SHP77 treated with DMSO at 0.1 percent for 48 hours (cell line): Measurements from ENCODE around the gene RTL10.
"Not testable (repeated sequence)": the region's sequence is repeated elsewhere in the genome, so short reads cannot be mapped to it uniquely, and the experiment has no call there.

Experiments used
- DNase-seq: peaks from one replicate; lab custom pipeline; 2025; lab: John Stamatoyannopoulos, UW

RTL10 gene

DNA sequence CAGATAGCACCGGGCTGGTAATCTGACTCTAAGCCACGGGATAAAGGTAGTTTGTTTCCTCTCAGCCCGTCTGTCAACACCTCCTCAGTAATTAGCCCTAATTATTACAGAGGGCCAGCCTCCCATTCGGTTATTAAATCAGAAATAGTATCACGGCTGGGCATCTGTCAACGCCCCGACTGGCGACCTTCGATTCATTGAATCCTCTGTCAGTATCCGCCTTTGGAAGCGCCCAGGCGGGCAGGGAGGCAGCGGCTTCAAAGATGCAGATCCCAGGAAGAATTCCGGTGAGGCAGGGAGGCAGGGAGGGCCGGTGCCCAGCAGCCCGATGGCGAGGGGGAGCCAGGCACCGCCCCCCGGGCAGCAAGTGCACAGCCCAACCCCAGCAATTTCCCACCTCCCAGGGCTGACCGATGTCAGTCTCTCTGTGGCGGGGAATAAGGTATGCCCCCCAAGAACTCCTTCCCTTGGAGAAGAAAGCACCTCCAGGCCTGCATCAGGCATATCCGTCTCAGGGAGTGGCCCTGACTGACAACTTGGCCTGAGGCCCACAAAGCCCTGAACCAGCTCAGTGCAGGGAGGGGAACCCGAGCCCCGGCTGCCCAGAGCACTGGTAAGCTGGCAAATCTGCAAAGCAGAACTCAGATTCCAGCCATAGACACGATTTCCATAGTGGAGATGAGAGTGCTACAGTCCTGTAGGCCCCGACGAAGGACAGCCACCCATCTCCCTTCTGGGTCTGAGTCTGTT, 11.4 kb downstream of the RTL10 start:
- DNase-seq = no peak

- DNase-seq = no peak
These were observed 12.1 kb downstream of the RTL10 start for GRCh38 chr22:19842393-19843106.

GRCh38 chr22:19841641-19842392, 12.9 kb downstream of the RTL10 start:
- no peak for DNase-seq

- no peak for DNase-seq
These were observed 13.6 kb downstream of the RTL10 start for GRCh38 chr22:19840955-19841640.

DNA sequence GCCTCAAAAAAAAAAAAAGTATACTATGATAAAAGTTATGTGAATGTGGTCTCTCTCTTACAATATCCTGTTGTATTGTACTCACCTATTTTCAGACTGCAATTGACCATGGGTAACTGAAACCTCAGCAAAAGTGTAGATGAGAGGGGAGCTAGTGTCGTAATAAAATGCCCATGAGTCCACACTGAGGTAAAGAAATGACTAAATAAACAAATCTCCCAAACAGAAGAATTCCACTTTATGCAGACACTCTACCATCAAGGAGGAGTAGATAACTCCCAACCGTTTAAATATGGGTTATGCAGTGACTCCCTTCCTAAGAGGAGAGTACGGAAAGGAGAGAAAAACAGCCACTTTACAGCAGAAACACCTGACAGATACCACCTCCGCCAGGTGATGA, 14.6 kb downstream of the RTL10 start:
- DNase-seq = no peak

DNA sequence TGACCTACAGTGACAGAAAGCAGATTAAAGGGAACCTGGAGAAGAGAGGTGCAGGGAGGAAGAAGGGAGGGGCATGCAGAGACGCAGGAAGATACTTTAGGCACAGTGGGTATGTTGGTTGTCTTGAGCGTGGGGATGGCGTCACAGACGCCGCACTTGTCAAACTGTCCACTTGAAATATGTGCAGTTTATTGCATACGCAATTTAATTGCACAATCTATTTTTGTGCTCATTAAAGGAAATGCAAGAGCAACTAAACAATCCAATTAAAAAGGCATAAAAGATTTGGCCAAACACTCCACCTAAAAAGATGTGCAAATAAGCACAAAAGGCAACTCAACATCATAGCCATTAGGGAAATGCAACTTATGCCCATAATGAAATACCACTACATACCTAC, 16.8 kb downstream of the RTL10 start:
- DNase-seq = no peak

- no peak for DNase-seq
These were observed 18.2 kb downstream of the RTL10 start for GRCh38 chr22:19836512-19836911.

DNA sequence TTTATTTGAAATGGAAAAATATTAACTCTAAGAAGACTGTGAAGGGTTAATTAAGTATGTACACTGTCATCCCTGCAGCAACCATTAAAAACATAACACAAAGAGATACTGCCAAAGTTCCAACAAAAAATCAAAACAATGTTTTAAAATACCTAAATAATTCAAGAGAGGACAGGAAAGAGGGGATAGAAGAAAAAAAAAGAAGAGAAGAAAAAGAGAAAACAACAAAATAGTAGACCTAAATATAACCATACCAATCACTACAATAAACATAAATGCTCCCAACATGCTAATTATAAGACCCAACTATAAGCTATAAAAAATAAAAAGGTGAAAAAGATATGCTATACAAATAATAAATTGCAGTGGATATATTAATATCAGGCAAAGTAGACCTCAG, 20.1 kb downstream of the RTL10 start:
- no peak for DNase-seq

DNA sequence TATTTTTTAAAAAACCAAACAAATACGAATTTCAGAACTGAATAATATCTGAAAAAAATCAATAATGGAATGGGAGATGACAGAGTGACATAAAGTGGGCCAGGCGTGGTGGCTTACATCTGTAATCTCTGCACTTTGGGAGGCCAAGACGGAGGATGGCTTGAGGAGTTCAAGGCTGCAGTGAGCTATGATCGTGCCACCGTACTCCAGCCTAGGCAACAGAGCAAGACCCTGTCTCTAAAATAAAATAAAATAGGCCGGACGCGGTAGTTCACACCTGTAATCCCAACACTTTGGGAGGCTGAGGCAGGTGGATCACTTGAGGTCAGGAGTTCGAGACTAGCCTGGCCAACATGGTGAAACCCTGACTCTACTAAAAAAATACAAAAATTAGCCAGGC, 21.3 kb downstream of the RTL10 start:
- not testable (repeated sequence) for DNase-seq

GRCh38 chr22:19832476-19833108, 22.1 kb downstream of the RTL10 start:
- DNase-seq = no peak

GRCh38 chr22:19831979-19832378, 22.7 kb downstream of the RTL10 start:
- not testable (repeated sequence) for DNase-seq

DNA sequence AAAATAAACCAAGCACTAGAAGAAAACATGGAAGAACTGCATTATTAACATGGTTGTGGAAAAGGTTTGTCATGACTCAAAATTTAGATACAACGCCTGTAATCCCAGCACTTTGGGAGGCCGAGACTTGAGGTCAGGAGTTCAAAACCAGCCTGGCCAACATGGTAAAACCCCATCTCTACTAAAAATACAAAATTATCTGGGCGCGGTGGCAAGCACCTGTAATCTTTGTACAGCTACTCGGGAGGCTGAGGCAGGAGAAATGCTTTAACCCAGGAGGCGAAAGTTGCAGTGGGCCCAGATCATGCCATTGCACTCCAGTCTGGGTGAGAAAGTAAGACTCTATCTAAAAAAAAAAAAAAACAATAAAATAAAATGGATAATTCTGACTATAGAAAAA, 23.7 kb downstream of the RTL10 start:
- DNase-seq = no peak

DNA sequence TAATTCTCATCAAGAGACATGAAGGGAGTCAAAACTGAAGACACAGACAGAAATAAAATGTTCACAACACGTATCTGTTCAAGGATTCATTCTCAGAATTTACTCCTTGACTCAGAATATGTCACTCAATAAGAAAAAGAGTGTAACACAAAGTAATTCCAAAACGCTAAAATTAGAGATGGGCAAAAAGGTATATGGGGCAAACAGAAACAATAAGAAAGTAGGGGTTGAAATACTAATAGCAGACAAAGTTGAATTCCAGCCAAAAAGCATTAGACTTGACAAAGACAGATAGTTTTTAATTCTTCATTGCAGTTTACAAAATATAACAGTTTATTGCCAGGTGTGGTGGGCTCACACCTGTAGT, 26.7 kb downstream of the RTL10 start:
- DNase-seq = no peak

GRCh38 chr22:19827341-19828034, 27.2 kb downstream of the RTL10 start:
- DNase-seq = no peak

DNA sequence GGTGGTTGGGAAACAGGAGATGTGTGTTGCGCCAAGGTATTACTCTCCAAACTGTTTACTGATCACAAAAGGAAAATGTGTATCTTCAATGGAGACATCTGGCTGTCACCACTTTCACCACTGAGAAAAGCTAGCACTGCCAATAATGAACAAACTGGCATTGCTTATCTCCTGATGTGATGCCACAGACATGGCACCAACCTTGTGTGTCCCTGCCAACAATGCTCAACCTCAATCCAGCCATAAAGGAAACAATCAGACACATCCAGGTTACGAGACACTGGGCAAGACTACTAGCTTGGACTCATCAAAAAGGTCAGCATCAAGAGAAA, 28.1 kb downstream of the RTL10 start:
- DNase-seq = no peak

GRCh38 chr22:19825904-19826618, 28.6 kb downstream of the RTL10 start:
- no peak for DNase-seq

DNA sequence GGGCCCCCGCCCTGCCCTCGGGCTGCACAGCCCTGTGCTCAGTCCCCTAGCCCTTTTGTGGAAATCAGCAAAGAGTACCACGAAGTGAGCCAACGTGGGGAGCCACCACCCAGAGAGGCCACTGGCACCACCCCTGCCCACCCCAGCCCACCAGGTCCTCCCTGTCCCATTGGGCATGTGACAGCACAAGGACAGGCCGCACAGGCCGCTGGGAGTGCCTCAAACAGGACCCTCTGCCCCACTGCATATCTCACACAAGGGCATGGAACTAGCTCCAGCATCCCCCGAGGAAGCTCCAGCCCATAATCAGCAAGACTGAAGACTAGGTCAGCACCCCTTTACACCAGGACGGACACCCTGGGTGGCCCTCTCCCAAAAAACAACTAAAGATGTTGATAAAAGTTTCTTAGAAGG, 29.7 kb downstream of the RTL10 start:
- DNase-seq = no peak

- no peak for DNase-seq
These were observed 30.3 kb downstream of the RTL10 start for GRCh38 chr22:19824212-19824925.

DNA sequence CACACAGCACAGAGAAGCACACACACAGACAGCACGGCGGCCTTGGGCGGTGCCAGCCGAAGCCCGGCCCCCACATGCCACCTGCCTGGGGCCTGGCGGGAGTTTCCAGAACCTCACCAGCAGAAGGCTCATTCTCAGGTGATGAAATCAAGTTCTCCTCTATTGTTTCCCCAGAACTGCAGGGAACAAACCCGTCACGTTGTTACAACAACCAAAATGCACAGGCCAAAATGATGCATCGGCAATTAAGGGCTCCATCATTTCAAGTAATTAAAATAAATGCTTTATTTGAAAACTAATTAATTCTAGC, 30.8 kb downstream of the RTL10 start:
- no peak for DNase-seq

GRCh38 chr22:19823191-19823901, 31.3 kb downstream of the RTL10 start:
- DNase-seq = no peak
